ENCODE results near the gene RSU1. TPM values are rescaled to one million over a fixed set of nuclear protein-coding genes. Genes with fewer than 3 reads are reported as not detected.

The RSU1 gene
- total RNA-seq, 1 donor from 2014 or later: 39.2 TPM

DNA sequence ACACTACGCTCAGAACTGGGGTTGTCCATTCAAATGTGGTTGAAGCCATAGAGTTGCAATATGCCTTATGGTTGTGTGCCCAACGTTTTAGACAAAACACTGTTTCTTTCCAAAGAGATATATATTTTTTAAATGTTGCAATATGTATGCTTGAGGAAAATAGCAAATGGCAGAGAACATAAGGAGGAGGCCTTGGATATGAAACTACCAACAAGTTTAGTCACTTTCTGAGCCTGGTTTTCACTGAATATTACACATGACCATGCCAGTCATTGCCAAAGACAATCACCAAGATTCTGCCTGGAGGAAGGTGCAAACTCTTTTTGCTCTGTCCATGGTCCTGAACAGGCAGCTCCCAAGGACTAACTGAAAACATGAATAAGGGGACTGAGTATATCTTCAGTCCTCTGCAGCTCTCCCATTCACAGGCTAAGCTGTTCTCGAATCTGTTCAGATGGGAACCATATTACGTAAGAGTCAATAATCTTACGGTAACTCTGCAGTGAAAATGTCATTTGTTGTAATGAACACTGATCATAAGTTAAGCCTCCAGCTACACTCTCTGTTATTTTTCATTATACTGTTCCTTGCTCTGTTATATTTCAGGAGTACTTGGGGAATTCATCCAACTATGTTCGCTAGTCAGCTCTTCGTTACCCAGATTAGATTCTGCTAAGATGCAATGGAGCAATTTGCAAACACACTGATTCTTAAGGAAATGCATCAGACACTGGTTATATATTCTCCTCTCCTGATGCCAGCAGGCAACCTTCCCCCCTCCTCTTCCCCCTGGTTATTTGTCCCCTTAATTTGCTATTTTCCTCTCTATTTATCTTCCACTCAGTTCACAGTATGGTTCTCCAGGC, 204.9 kb downstream of the RSU1 start:
- Histone ChIP-seq H3K9me3 (replicated peaks) (peaks cover 23% of the 10 kb centered on the region), H3K27ac (replicated peaks) (no peak overlapping the region), H3K4me3 (no peak overlapping the region), H3K36me3 (no peaks in the 10 kb centered on the region), H3K27me3 (ENCODE audit: low read depth) (no peaks in the 10 kb centered on the region), H3K4me1 (peaks cover 6% of the 10 kb centered on the region)
- intact Hi-C loops (cut with micrococcal nuclease): no loop called here
- DNase-seq: no peak
- TF ChIP-seq, protein P1, sequence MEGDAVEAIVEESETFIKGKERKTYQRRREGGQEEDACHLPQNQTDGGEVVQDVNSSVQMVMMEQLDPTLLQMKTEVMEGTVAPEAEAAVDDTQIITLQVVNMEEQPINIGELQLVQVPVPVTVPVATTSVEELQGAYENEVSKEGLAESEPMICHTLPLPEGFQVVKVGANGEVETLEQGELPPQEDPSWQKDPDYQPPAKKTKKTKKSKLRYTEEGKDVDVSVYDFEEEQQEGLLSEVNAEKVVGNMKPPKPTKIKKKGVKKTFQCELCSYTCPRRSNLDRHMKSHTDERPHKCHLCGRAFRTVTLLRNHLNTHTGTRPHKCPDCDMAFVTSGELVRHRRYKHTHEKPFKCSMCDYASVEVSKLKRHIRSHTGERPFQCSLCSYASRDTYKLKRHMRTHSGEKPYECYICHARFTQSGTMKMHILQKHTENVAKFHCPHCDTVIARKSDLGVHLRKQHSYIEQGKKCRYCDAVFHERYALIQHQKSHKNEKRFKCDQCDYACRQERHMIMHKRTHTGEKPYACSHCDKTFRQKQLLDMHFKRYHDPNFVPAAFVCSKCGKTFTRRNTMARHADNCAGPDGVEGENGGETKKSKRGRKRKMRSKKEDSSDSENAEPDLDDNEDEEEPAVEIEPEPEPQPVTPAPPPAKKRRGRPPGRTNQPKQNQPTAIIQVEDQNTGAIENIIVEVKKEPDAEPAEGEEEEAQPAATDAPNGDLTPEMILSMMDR (IDR thresholded peaks at IDR 0.05; ENCODE audit: borderline replicate concordance): no peak

DNA sequence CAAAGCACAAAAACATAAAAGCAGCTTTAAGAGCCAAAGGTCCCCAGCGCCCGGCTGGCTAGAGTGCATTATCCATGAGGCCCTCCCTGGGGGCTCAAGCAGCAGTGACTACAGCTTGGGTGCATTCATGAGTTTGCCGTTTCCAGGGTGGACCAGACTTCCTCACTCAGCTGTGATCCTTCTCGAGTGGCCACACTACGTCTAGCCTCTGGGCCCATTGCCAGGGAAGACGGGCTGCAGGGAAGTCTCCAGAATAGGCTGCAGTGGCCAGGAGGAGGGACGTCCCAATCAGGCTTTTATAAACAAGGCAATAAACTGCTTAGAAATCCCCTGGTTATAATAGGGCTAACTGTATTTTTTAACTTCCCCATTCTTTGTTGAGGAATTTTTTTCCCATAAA, 206.2 kb downstream of the RSU1 start:
- peaks cover 6% of the 10 kb centered on the region for H3K4me1 ChIP-seq
- TF ChIP-seq, protein P1 (IDR thresholded peaks at IDR 0.05; ENCODE audit: borderline replicate concordance): no peak
- DNase-seq: peak; percentile 52
- H3K36me3 ChIP-seq: no peaks in the 10 kb centered on the region
- peaks cover 10% of the 10 kb centered on the region for H3K9me3 ChIP-seq (replicated peaks)
- H3K27ac ChIP-seq (replicated peaks): no peak overlapping the region
- H3K27me3 ChIP-seq (ENCODE audit: low read depth): no peaks in the 10 kb centered on the region
- intact Hi-C loops (cut with micrococcal nuclease): no loop called here
- H3K4me3 ChIP-seq: no peak overlapping the region

DNA sequence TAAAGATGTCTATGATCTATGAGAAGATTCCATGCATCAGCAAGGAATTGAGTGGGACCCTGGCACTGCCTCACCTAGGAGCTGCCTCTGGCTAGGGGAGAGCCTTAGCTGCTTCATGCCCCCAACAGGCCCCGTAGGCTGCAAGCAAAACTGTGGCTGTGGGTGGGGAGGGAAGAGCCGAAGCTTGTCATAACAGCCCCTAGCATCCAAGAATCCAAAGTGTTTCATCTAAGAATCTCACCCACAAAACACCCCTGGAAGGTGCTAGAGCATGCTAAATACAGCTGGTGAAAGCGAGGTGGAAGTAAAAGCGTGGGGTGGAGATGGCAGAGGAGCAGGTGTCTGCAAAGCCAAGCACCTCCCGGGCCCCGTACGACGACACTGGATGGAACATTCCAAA, 208.0 kb downstream of the RSU1 start:
- Histone ChIP-seq H3K36me3 (no peaks in the 10 kb centered on the region), H3K4me3 (no peak overlapping the region), H3K27me3 (ENCODE audit: low read depth) (no peaks in the 10 kb centered on the region), H3K9me3 (replicated peaks) (no peaks in the 10 kb centered on the region), H3K4me1 (peaks cover 6% of the 10 kb centered on the region), H3K27ac (replicated peaks) (no peak overlapping the region)
- DNase-seq: no peak
- intact Hi-C loops (cut with micrococcal nuclease): no loop called here
- TF ChIP-seq, protein P1 (IDR thresholded peaks at IDR 0.05; ENCODE audit: borderline replicate concordance): no peak

DNA sequence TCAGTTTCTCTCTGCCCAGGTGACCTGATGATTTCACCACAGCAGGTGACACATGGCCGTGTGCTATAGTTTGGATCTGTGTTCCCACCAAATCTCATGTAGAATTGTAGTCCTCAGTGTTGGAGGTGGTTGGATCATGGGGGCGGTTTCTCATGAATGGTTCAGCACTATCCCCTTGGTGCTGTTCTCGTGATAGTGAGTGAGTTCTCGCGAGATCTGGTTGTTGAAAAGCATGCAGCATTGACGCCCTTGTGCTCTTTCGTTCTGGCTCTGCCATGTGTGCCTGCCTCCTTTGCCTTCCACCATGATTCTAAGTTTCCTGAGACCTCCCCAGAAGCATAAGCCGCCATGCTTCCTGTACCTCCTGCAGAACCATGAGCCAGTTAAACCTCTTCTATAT, 210.3 kb downstream of the RSU1 start:
- Histone ChIP-seq H3K4me3 (no peak overlapping the region), H3K4me1 (peaks cover 6% of the 10 kb centered on the region), H3K36me3 (no peaks in the 10 kb centered on the region), H3K27me3 (ENCODE audit: low read depth) (no peaks in the 10 kb centered on the region), H3K27ac (replicated peaks) (no peak overlapping the region), H3K9me3 (replicated peaks) (no peaks in the 10 kb centered on the region)
- no peak for DNase-seq
- intact Hi-C loops (cut with micrococcal nuclease): no loop called here
- TF ChIP-seq, protein P1 (IDR thresholded peaks at IDR 0.05; ENCODE audit: borderline replicate concordance): no peak

DNA sequence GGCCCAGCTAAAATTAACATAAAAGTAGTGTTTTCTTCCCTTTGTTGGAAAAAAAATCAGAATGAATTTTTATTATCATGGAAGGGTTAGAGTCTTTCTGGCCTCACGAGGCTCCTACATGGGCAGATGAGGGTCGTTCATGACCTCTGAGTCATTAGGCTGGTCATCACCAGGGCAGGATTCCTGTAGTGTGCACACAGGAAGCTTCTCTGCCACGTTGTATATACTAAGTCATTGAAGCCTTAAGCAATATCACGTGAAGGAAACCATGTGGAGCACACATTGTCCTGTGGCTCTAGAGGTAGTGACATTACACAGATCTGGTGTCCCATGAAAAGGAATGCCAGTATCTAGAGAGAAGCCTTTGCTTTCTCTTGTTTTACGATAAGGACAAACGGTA, 210.8 kb downstream of the RSU1 start:
- no peaks in the 10 kb centered on the region for H3K9me3 ChIP-seq (replicated peaks)
- no peaks in the 10 kb centered on the region for H3K27me3 ChIP-seq (ENCODE audit: low read depth)
- H3K4me3 ChIP-seq: no peak overlapping the region
- DNase-seq: no peak
- peaks cover 6% of the 10 kb centered on the region for H3K4me1 ChIP-seq
- no peaks in the 10 kb centered on the region for H3K36me3 ChIP-seq
- no peak overlapping the region for H3K27ac ChIP-seq (replicated peaks)
- TF ChIP-seq, protein P1 (IDR thresholded peaks at IDR 0.05; ENCODE audit: borderline replicate concordance): no peak
- intact Hi-C loops (cut with micrococcal nuclease): no loop called here
